HG03460 (cell line): ENCODE data around the gene SCAMP1.
A peak's percentile ranks its signal among the peaks of the same experiment; 100 is the strongest.

Source experiments
- ATAC-seq: cut with Tn5 transposase; IDR thresholded peaks from one replicate; pipeline ENCODE4 v1.9.1; 2021; ENCODE audit not compliant: unreplicated experiment

SCAMP1 gene

DNA sequence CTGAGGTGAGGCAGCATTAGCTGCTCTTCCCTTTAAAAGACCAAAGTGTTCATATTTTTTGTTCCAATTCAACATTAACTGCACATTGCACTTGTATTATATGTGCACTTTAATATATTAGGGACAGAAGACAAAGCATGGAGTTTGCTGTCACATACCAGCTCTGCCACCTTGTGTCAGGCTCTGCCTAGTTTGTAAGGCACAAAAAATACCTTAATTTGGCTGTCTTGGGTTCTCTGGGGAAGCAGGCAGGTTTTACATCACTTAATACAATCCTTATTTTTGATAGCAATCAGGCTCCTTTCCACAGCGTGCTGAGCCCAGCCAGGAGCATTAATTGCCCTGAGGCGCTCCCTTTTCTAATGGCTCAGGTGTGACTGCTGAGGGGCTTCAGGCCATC, 131.8 kb downstream of the SCAMP1 start:
- no peak for ATAC-seq

DNA sequence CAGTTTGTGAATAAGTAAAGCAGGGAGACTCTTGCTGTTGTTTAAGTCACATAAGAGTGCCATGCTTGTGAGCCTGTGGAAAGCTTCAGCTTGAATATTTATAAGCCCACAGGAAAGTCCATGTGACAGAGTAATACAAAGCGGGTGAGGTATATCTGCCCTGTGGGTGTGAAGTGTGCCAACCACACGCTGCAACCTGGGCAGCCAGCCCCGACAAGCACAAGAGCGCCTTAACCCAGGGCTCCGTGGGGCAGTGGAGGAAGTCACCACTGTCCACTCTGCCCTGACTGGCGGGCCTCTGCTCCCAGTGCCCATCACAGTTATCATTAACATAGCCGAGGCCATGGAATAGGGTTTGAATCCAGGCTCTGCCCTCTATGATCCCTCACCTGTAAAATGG, 132.2 kb downstream of the SCAMP1 start:
- no peak for ATAC-seq

DNA sequence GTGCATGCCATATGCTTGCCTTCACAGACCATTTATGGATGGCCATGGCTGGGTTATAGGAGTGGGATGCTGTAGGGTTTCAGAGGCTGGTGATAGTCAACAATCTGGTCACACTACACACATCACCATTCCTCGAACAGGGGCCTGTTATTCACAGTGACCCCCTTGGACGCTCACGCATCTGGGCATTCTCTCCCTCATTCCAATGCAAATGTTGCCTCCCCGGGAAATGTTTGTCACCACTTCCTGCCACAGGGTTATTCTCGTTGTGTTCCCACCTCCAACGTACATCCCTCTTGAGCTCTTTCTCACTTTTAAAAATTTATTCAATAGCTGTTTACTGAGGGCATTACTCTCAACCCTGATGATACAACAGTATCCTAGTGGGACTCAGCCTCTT, 135.4 kb downstream of the SCAMP1 start:
- ATAC-seq = no peak

DNA sequence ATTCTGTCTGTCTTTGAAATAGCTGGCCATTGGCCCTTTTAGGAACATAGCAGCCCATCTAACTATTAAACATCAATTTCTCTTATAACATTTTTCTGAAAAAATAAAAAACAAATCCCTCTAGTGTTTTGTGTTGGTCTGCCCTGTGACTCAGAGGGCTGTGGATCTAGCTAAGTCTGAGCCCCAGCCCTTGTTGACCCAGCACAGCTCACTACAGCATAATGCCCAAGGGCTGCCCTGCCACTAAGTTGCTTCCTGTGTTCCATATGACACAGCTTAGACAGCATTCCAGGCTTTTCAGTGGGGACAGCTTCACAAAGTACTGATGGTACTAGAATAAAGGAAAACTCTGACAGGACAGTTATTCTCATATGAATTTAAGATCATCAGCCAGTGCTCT, 136.0 kb downstream of the SCAMP1 start:
- no peak for ATAC-seq

DNA sequence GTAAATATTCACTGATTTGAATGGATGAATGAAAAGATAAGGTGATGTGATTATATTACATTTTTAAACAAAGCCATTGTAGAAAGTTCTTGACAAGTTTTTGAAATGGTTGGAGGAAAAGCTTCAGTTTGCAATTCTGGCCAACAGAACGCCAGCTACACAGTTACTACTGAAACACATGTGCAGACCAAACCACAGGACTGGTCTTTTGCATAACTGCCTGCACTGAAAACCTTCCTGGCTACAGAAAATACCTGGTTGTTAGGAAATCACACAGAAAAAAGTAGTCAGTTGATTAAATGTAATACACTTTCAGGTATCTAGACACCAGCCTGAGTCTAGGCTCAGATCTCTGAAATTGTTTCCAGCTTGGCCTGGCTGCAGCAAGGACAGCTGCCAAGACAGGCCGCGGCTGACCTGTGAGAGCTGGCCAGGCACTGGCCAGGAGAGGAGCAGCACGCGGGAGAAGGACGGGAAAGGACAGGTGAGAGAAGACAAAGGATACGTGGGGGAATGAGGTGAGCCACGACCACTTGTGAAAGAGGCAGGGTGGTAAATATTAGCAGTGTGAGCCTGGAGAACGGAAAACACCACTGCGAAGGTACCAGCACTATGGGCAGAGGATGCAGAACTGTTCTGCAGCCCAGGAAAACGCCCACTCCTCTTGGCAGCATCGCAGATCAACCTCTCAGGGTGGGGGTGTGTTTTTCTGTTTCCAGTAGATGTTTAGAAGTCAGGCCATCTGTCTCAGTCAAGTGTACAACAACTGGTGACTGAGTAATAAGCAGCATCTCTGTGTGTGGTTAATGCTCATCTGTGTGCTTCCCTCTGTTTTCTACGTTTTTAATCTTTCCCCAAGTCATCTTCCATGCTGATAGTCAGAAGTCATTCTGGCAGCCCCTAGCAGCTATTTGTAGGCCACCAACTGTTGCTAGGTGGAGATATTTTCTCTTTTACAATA, 137.4 kb downstream of the SCAMP1 start:
- ATAC-seq = no peak

DNA sequence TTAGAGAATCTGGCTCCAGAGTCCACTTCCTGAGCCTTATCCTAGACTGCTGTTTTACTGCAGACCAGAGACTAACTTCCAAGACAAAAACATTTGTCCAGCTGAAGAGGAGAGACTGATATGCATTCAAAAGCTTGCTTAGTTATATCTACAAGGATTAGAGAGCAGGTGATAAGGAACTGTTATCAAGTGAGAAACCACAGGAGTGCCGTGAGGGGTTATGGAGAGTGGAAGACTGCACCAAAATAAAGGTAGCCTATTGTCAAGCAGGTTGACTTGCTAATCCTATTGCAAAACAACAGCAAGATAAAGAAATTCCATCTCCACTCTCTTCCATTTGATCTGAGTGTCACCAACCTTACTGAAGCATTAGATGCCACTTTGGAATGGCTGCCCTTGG, 139.1 kb downstream of the SCAMP1 start:
- no peak for ATAC-seq

DNA sequence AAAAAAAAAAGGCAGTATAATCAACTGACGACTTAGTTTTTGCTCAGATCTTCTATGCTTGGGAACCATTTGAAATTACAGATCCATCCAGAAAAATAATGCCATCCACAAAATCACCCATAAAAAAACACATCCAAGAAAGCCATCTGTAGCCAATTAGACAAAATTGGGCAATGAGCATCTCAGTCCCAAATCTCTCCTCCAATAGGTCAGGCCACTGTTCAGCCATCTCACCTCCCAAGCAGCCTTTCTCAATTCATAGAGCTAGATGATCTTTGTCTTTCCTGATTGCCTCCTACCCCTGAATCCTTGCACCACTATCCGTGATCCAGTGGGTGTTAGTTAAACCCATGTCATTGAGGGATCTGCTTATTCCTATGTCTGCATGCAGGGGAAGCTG, 139.6 kb downstream of the SCAMP1 start:
- no peak for ATAC-seq

DNA sequence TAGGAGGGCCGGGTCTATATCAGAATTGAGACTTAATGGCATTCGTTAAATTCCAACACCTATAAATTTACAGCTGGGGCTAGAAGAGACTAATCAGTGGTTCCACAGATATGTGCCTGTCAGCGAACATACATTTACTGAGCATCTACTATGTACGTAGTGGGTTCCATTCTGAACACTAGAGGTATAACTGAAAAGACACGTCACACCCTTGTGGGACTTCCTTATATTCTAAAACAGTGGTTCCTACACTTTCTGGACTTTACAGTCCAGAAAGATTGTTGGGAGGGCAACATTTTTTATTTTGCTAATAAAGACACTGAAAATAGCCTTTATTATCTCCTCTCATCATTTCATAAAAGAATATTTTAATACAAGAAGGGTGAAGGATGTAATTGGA, 140.5 kb downstream of the SCAMP1 start:
- no peak for ATAC-seq

DNA sequence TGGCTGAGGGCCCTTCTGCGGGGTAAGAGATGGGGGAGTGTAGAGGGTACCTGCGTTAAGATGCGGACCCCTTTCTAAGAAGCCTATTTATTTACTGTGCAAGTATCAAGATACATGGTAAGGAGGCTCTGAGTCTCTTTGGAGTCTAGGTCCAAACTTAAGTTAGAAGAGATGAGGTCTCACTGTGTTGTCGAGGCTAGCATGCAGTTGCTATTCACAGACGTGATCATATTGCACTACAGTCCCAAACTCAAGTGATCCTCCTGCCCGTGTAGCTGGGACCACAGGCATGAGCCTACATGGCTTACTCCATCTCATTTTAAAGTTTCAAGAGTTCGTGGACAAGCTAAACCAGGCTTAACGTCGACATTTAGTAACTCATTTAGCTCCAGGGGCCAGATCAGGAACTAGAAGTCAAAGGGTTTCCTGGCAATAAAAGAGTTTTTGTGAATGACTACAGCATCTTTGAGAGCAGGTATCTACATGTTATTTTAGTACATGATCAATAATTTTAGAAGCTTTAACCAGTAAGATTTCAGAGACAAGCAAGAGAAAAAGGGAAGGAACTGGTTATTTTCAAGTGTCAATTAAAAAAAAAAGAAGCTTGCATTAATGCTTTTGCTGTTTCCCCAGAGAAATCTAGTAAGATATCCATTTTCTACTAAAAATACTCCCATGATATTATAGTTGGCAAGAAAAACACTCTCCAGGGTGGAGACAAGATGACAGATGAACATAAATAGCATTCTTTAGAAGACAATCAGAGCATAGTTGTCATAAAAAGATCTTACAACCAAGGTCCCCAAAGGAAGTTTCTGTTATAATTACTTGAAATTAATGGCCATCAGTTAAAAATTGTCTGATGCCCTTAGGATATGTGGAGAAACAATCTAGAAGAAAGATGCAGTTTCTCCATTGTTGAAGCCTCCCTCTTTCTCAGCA, 141.3 kb downstream of the SCAMP1 start:
- ATAC-seq = no peak

DNA sequence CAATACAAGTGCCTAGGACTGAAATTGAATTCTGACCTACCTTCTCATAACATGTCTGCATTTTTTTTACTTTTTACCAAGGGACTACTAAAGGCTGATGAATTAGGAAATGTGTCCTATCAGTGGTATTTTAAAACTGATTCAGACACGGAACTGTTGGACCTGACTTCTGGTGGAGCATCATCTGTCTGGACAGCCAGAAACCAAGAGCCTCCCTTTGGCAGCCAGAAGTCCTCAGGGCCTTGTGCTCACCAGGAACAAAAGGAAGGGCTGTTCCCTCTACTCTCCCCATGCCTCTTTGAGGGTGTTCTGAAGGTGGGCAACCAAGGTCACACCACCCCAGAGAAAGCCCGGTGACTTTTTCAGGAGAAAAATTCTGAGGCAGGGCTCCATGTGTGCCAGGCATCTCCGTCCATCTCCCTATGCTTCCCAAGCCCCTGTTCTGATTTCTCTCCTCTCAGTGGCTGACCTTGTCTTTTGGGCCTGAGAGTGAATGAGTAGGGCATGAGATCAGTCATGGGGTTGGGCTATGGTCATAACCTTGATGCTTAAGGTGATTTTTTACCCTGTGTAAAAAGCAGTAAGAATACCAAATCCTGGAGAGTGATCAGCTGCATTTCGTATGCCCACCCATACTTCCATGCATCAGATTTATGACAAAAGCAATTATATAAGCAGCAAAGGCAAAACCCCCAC, 143.7 kb downstream of the SCAMP1 start:
- no peak for ATAC-seq

DNA sequence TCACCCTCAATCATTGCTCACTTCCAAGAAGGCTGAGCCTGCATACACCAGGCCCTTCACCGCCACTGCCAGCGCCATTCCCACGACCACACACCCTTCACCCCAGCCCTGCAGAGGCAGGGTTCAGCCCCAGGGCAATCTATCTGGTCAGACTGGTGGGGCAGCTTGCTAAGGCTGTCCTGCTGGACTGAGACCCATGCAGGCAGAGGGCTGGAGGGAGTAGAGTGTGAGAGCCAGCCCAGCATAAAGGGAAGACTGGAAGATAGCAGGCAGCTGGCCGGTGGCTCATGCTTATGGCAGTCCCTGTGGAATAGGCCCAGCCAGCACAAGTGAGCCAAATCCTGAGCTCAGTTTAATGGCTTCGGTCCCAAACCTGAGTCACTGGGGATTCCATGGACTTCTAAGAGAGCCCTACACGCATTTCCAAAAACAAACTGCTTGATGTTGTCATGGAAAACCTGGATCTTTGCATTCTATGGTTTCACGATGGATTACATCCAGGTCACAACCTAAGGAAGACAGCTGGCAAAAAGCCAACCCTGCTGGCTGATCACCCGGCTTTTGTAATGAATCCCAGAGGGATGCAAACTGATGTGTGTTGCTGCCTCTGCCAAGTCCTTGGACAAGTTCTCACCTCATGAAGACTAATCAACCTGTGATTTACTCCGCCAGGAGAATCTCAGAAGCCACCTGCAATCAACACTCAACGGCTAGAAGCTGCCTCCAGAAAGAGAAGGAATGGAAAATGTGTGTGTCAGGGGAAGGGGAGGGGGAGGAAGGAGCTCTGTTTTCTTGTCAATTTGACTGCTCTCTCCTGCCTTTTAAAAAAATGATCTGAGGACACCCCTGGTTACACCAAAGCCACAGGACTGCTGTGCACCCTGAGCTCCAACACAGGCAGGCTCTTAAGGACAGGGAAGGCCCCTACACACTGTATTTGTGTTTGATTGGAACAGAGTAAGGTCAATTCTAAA, 144.6 kb downstream of the SCAMP1 start:
- no peak for ATAC-seq

DNA sequence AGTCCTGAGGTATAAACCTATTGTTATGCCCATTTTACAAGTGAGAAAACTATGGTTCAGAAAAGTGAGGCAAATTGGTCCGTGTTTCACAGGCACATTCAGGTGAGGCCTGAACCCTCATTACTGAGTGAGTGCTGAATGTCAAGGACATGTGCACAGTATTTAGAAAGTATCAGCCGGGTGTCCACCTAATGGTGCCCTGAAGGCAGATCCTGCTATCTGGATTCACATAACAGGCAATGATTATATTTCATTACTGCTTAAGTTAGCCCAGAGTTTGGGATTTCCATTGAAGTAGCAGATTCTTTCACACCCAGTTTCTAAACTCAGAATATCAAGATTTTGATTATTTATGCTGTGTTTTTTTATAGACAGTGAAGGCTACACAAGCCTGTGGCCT, 145.4 kb downstream of the SCAMP1 start:
- ATAC-seq = no peak

DNA sequence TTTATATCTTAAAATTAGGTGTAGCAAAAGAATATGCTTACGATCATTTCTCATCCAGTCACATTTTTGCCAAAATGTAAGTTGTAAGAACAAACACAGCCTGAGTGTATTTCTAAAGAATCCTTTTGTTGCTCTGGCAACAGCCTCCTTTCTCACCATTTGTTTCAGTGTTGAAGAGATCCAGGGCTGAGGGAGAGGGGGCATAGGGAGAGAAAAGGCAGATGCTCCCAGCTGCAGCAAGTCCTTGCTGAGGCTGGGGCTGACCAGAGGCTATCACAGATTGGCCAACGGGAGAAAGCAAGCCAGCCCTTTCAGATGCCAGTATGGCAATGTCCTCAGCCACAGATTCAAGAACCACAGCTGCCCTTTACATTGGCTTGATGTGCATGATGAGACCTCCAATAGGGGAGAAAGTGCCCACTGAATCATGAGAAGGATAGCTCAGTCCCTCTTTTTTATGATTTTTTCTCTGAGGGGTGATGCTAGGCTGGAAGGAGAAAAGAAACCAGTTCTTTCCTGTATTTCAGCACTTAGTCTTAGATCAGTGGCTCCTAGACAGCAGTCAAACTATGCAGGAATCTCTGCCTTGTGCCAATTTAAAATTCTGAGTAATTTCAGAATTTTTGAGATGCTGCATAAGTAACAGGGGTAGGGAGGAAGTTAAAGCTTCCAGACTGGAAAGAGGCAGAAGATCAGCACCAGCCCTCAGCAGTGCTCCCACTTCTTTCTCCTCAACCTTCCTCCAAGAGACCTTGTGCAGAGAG, 146.0 kb downstream of the SCAMP1 start:
- no peak for ATAC-seq

DNA sequence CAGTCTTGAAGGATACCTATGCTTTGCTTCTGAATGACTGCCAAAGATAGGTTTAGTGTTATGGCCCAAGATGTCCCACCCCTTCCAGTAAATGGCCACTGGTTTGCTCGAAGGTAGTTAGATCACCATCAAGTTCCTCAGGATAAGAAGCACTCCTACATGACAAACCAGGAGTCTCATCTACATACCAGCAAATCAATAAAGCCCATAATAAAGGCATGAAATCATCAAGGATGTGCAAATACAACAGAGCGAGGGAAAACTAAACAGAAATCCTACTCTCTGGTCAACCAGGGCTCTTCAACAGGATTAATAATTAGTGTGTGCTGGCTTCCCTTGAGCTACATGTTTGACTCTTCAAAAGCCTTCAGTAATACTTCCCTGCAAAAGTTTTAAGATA, 147.1 kb downstream of the SCAMP1 start:
- no peak for ATAC-seq

DNA sequence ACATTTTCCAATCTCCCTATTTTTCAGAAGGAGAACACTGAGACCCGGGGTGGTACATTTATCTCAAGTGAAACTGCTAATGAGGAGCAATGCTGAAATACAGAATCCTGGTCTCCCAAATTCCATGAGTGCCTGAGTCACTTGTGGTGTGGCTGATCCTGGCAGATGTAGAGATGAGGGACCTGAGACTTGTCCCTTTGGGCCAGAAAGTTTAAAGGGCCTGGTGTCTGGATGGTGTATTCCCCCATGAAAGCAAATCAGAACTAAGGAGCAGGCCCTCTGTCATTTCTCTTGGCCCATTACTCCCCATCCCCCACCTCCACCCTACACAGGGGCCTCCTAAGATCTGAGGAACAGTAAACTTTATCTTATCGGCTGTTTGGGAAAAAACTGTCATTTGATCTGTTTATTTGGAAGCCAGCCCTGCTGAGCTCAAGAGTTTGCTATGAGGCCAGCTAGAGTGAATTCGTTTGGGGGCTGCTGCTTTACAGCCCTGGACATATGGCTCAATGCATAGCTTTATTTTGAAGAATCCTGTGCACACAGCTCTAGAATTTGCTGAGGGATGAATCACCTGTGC, 147.9 kb downstream of the SCAMP1 start:
- ATAC-seq = no peak

DNA sequence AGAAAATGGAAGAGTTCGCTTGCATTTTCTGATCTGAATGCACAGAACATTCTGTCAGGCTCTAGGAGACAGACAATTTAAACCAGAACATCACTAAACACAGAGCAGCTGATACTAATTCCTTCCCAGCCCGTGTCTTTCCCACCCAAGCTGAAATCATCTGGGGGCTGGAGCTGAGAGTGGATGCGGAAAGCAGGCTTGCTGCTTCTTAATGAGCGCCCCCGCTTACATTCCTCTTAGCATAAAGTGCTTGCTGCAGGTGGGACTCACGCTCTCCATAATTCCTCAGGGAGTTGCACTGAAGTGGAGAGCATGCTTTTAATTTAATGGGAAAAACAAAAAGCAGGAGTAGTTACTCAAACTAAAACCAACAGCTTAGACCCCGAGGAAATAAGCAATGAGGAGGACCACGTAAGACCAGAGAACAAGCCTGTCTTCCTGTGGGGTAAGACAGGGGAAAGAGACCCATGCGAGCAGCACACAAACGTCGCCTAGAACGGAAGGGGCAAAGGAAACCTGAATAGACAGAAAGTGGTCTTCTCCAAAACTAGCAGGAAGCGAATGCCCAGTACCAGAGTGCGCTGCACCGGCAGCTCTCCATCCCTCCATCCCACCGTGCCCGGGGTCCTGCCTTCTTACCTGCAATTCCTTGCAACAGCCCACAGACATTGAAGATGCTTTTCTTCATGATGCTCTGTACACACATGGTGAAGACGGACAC, 148.9 kb downstream of the SCAMP1 start:
- ATAC-seq = no peak

DNA sequence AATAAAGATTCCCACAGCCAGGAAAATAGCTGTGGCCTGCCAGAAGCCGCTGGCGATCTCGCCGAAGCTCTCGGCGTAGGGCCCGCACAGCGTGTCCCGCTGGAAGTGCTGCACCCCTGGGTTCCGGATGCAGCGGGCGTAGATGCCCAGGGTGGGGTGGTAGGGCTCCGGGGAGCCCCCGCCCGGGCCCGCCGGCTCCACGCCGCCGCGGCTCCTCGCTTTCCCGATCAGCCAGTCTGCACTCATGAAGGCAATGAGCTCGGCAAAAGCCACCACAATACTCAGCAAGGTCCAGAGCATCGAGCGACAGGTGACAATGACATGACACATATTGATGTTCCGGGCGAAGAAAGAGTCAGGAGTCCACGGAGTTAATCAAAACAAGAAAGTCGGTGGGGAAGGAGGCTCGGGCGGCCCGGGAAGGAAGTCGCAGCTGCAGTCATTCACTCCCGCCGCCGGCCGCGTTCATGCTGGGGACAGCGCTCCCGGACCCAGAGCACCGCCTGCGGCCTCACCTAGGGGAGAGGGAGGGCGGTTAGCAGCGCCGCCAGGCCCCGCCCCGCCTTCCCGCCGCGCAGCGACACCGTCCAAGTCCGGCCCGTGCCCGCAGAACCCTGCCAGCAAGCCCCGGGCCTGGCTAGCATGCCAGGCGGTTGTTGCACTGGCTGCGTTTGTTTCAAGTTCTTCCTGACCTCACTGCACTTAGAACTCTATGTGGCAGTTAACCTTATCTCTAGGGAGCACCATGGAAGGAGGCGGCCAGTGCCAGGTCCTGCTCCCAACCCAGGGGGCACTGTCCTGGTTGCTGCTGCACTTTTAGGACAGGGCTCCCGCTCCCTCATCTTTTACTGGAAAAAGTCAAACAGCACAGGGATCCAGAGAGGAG, 149.7 kb downstream of the SCAMP1 start:
- peak; percentile 77 for ATAC-seq
